Choroid plexus epithelial cell (primary cell): ENCODE data around the gene FGFRL1.
A peak's percentile ranks its signal among the peaks of the same experiment; 100 is the strongest.
"Not testable (repeated sequence)": the region's sequence is repeated elsewhere in the genome, so short reads cannot be mapped to it uniquely, and the experiment has no call there.

Experiments used
- DNase-seq: peaks from one replicate; pipeline ENCODE4 v3.0.0-alpha.2; 2010; ENCODE audit warnings: low read depth
- H3K4me3 ChIP-seq: 2 replicates; pipeline ENCODE4 v1.5.1; 2011; ENCODE audit warnings: low read depth, mild to moderate bottlenecking, control low read depth, low read length, moderate library complexity
- CTCF ChIP-seq: conservative IDR thresholded peaks from 2 replicates; pipeline ENCODE4 v1.5.1; 2011; ENCODE audit warnings: low read depth, mild to moderate bottlenecking, control low read depth, inconsistent platforms, low read length, moderate library complexity

The FGFRL1 gene

GRCh38 chr4:970854-971520 is 40.4 kb upstream of the FGFRL1 start:
- no peak for TF ChIP-seq CTCF
- no peak overlapping the region for H3K4me3 ChIP-seq
- DNase-seq: no peak

- no peak for DNase-seq
- H3K4me3 ChIP-seq: peak overlapping the region; percentile 71
- TF ChIP-seq CTCF: no peak
Measured at GRCh38 chr4:971666-972500, 39.5 kb upstream of the FGFRL1 start.

- peak overlapping the region; percentile 71 for H3K4me3 ChIP-seq
- no peak for TF ChIP-seq CTCF
- DNase-seq: no peak
Measured at GRCh38 chr4:972651-973424, 38.6 kb upstream of the FGFRL1 start.

GRCh38 chr4:973431-974397 is 37.7 kb upstream of the FGFRL1 start, which contains the start of gene DGKQ:
TSS of gene DGKQ (minus strand) at chr4:973569. CDS start at chr4:973482, 87 bp downstream.
- peak; percentile 88 for DNase-seq
- H3K4me3 ChIP-seq: peak within 1 kb of the TSS; percentile 71
- TF ChIP-seq CTCF: no peak

GRCh38 chr4:974668-975067 is 36.8 kb upstream of the FGFRL1 start:
- TF ChIP-seq CTCF: no peak
- DNase-seq: no peak
- H3K4me3 ChIP-seq: no peak overlapping the region

GRCh38 chr4:976016-976415 is 35.4 kb upstream of the FGFRL1 start:
- DNase-seq: not testable (repeated sequence)

More at GRCh38 chr4:976016-976415, 35.4 kb upstream of the FGFRL1 start:
- not testable (repeated sequence) for H3K4me3 ChIP-seq
